Mesenchymal stem cell (in vitro differentiated cells and primary cell): ENCODE results near the gene GARIN5B.

ENCODE experiments used
- DNase-seq: peaks from one replicate; pipeline ENCODE4 v3.0.0-alpha.2; 2013
- H2AFZ ChIP-seq: one replicate; pipeline ENCODE4 v1.6.1; 2013; ENCODE audit warnings: low read depth, mild to moderate bottlenecking, control low read depth, inconsistent platforms, low read length, moderate library complexity
- H2AK5ac ChIP-seq: 2 replicates; pipeline ENCODE4 v1.6.1; 2013; ENCODE audit warnings: low read length, moderate library complexity, mild to moderate bottlenecking, inconsistent platforms; ENCODE audit not compliant: severe bottlenecking
- H2BK120ac ChIP-seq: one replicate; pipeline ENCODE4 v1.6.1; 2013; ENCODE audit warnings: low read depth, mild to moderate bottlenecking, inconsistent platforms, low read length, moderate library complexity
- H2BK12ac ChIP-seq, 2 experiments: one replicate each; pipeline ENCODE4 v1.6.1; 2013; ENCODE audit warnings: inconsistent platforms in 2 of 2, low read length in 2 of 2, mild to moderate bottlenecking in 2 of 2, moderate library complexity in 2 of 2, control low read depth in 1 of 2
- H2BK15ac ChIP-seq: one replicate; pipeline ENCODE4 v1.6.1; 2013; ENCODE audit warnings: mild to moderate bottlenecking, low read depth, inconsistent platforms; ENCODE audit not compliant: poor library complexity, severe bottlenecking
- H2BK5ac ChIP-seq: 2 replicates; pipeline ENCODE4 v1.6.1; 2013; ENCODE audit warnings: low read depth, mild to moderate bottlenecking, low read length, control low read depth, inconsistent platforms; ENCODE audit not compliant: poor library complexity, severe bottlenecking
- H3K14ac ChIP-seq, 2 experiments: one replicate each; pipeline ENCODE4 v1.6.1; 2013; ENCODE audit warnings: inconsistent platforms in 2 of 2, low read length in 2 of 2, control low read depth in 1 of 2, mild to moderate bottlenecking in 1 of 2, moderate library complexity in 1 of 2
- H3K18ac ChIP-seq, 2 experiments: one replicate each; pipeline ENCODE4 v1.6.1; 2013; ENCODE audit warnings: inconsistent platforms in 2 of 2, low read length in 2 of 2, control low read depth in 1 of 2, low read depth in 1 of 2, mild to moderate bottlenecking in 1 of 2
- H3K23ac ChIP-seq, 2 experiments: one replicate each; pipeline ENCODE4 v1.6.1; 2013; ENCODE audit warnings: inconsistent platforms in 2 of 2, low read length in 2 of 2, mild to moderate bottlenecking in 2 of 2, moderate library complexity in 2 of 2, control low read depth in 1 of 2
- H3K27ac ChIP-seq: 2 replicates; pipeline ENCODE4 v1.5.1; 2013; ENCODE audit warnings: mild to moderate bottlenecking, moderate library complexity, low read length, control low read depth, inconsistent platforms; ENCODE audit not compliant: poor library complexity, severe bottlenecking
- H3K27me3 ChIP-seq, 2 experiments: 2 replicates each; pipeline versions ENCODE4 v1.6.1 to v1.7.0; 2013; ENCODE audit warnings: low read length in 2 of 2, mild to moderate bottlenecking in 2 of 2, moderate library complexity in 2 of 2, control low read depth in 1 of 2, inconsistent platforms in 1 of 2; ENCODE audit not compliant: control insufficient read depth in 1 of 2, insufficient read depth in 1 of 2
- H3K36me3 ChIP-seq, 2 experiments: 2 replicates each; pipeline versions ENCODE4 v1.6.1 to v1.7.0; 2013; ENCODE audit warnings: low read length in 2 of 2, control low read depth in 1 of 2, inconsistent platforms in 1 of 2, low read depth in 1 of 2, mild to moderate bottlenecking in 1 of 2; ENCODE audit not compliant: insufficient read depth in 2 of 2, control insufficient read depth in 1 of 2
- H3K4ac ChIP-seq, 2 experiments: one replicate each; pipeline ENCODE4 v1.6.1; 2013; ENCODE audit warnings: inconsistent platforms in 2 of 2, low read length in 2 of 2, mild to moderate bottlenecking in 2 of 2, moderate library complexity in 2 of 2, control low read depth in 1 of 2, low read depth in 1 of 2
- H3K4me1 ChIP-seq: 2 replicates; pipeline ENCODE4 v1.6.1; 2013; ENCODE audit warnings: low read depth, low read length, control low read depth; ENCODE audit not compliant: control insufficient read depth, insufficient read depth
- H3K4me2 ChIP-seq: 2 replicates; pipeline ENCODE4 v1.6.1; 2013; ENCODE audit warnings: low read length, mild to moderate bottlenecking, inconsistent platforms; ENCODE audit not compliant: poor library complexity, severe bottlenecking
- H3K4me3 ChIP-seq, 2 experiments: 2 replicates each; pipeline versions ENCODE4 v1.5.1 to v1.7.0; 2013; ENCODE audit warnings: low read length in 2 of 2, mild to moderate bottlenecking in 2 of 2, control low read depth in 1 of 2, low read depth in 1 of 2; ENCODE audit not compliant: insufficient read depth in 1 of 2
- H3K79me1 ChIP-seq: replicated peaks from 2 replicates; pipeline ENCODE4 v1.6.1; 2013; ENCODE audit warnings: mild to moderate bottlenecking, control low read depth, low read length, inconsistent platforms; ENCODE audit not compliant: poor library complexity, severe bottlenecking
- H3K9ac ChIP-seq: 2 replicates; pipeline ENCODE4 v1.7.0; 2013; ENCODE audit warnings: mild to moderate bottlenecking, low read length, moderate library complexity
- H3K9me3 ChIP-seq: 2 replicates; pipeline ENCODE4 v1.7.0; 2013; ENCODE audit warnings: mild to moderate bottlenecking, low read length; ENCODE audit not compliant: control insufficient read depth
- H4K8ac ChIP-seq: one replicate; pipeline ENCODE4 v1.6.1; 2013; ENCODE audit warnings: inconsistent platforms, mild to moderate bottlenecking, low read length, moderate library complexity
- H4K91ac ChIP-seq: one replicate; pipeline ENCODE4 v1.6.1; 2013; ENCODE audit warnings: mild to moderate bottlenecking, low read length, inconsistent platforms
- WGBS: methylation state at CpG from one replicate; pipeline ENCODE4 v1.1.7; 2013; ENCODE audit warnings: mixed read lengths; 5-methylcytosine and 5-hydroxymethylcytosine counted together

Gene GARIN5B

GRCh38 chr19:55391702-55392615, 28.9 kb upstream of the GARIN5B start:
- Histone ChIP-seq H4K8ac (no peak overlapping the region), H2BK120ac (no peak overlapping the region), H3K36me3 (peaks cover 43 to 54% of the 10 kb centered on the region in 2 experiments), H3K27me3 (no peaks in the 10 kb centered on the region), H3K9ac (no peak overlapping the region), H3K4me3 (no peak overlapping the region), H3K27ac (no peak overlapping the region), H2BK5ac (no peak overlapping the region), H3K4me1 (peaks cover 51% of the 10 kb centered on the region), H2BK12ac (no peak overlapping the region), H3K9me3 (no peaks in the 10 kb centered on the region), H4K91ac (no peak overlapping the region), H3K79me1 (peaks cover 5% of the 10 kb centered on the region), H2BK15ac (no peak overlapping the region), H3K4me2 (no peak overlapping the region), H3K23ac (no peak overlapping the region), H2AK5ac (no peak overlapping the region), H3K18ac (no peak overlapping the region), H2AFZ (no peak overlapping the region), H3K14ac (no peak overlapping the region), H3K4ac (no peak overlapping the region)
- peak; percentile 42 for DNase-seq
- WGBS, result 74% methylated on average over 15 of the region's 18 CpGs

GRCh38 chr19:55391191-55391670, 28.2 kb upstream of the GARIN5B start:
- Histone ChIP-seq H3K4me1 (peaks cover 53% of the 10 kb centered on the region), H3K9ac (peak overlapping the region; percentile 24), H2BK15ac (no peak overlapping the region), H3K4me2 (no peak overlapping the region), H2BK120ac (no peak overlapping the region), H2AFZ (no peak overlapping the region), H3K4me3 (no peak overlapping the region), H2AK5ac (no peak overlapping the region), H3K4ac (no peak overlapping the region), H4K91ac (no peak overlapping the region), H3K79me1 (peaks cover 5% of the 10 kb centered on the region), H3K27ac (no peak overlapping the region), H3K14ac (no peak overlapping the region), H3K18ac (no peak overlapping the region), H3K27me3 (no peaks in the 10 kb centered on the region), H2BK5ac (no peak overlapping the region), H3K9me3 (no peaks in the 10 kb centered on the region), H4K8ac (peak overlapping the region; percentile 5), H2BK12ac (no peak overlapping the region), H3K36me3 (peaks cover 46 to 56% of the 10 kb centered on the region in 2 experiments), H3K23ac (no peak overlapping the region)
- 92% methylated on average over 11 of the region's 12 CpGs for WGBS
- no peak for DNase-seq

- H3K14ac ChIP-seq, result no peak overlapping the region
- H3K36me3 ChIP-seq, result peaks cover 46 to 56% of the 10 kb centered on the region in 2 experiments
- H3K18ac ChIP-seq, result peak overlapping the region in 1 of 2 experiments; percentile 23
- no peak overlapping the region for H3K4me3 ChIP-seq
- no peak overlapping the region for H3K4ac ChIP-seq
- H2AK5ac ChIP-seq, result no peak overlapping the region
- no peak overlapping the region for H2BK120ac ChIP-seq
- H3K9me3 ChIP-seq, result no peaks in the 10 kb centered on the region
- no peak overlapping the region for H2AFZ ChIP-seq
- peaks cover 53% of the 10 kb centered on the region for H3K4me1 ChIP-seq
- WGBS, result 70% methylated on average over 4 of the region's 7 CpGs
- no peak overlapping the region for H4K8ac ChIP-seq
- no peak overlapping the region for H3K4me2 ChIP-seq
- peak overlapping the region; percentile 38 for H3K27ac ChIP-seq
- no peak overlapping the region for H2BK5ac ChIP-seq
- peak overlapping the region in 1 of 2 experiments; percentile 23 for H3K23ac ChIP-seq
- H3K9ac ChIP-seq, result peak overlapping the region; percentile 24
- H3K79me1 ChIP-seq, result peaks cover 5% of the 10 kb centered on the region
- DNase-seq, result no peak
- no peaks in the 10 kb centered on the region for H3K27me3 ChIP-seq
- no peak overlapping the region for H4K91ac ChIP-seq
- no peak overlapping the region for H2BK15ac ChIP-seq
- H2BK12ac ChIP-seq, result peak overlapping the region in 1 of 2 experiments; percentile 34
These were observed 27.4 kb upstream of the GARIN5B start for GRCh38 chr19:55390461-55390880.
